H1 (cell line): ENCODE data around the gene SLAMF6. TPM values are rescaled to one million over a fixed set of nuclear protein-coding genes. Genes with fewer than 3 reads are reported as not detected.

ENCODE experiments used
- CTCF ChIA-PET: fragments of 300-600 bp; sonication (Branson Sonifier 250); formaldehyde crosslinking; loops from one replicate; lab custom pipeline; 2021; ENCODE audit not compliant: partially characterized antibody; lab: Charles Lee
- POLR2A ChIA-PET: fragments of 300-600 bp; sonication (Branson Sonifier 250); formaldehyde crosslinking; loops from one replicate; lab custom pipeline; 2021; ENCODE audit warnings: inconsistent platforms; ENCODE audit not compliant: partially characterized antibody; lab: Charles Lee
- DNase-seq, 2 experiments: peaks; one replicate each; pipeline versions ENCODE4 v3.0.0 to v3.0.0-alpha.2; 2010 to 2022; ENCODE audit warnings: low spot score in 2 of 2, low read depth in 1 of 2, mixed read lengths in 1 of 2
- FAIRE-seq: peaks from 2 replicates; lab custom pipeline; 2011; peaks lifted over from hg19 to GRCh38; lab: Jason Lieb, UNC
- H2AFZ ChIP-seq: 2 replicates; pipeline ENCODE4 v1.8.1; 2012; ENCODE audit warnings: low read length, inconsistent platforms
- H2AK5ac ChIP-seq: 2 replicates; pipeline ENCODE4 v1.6.1; 2013; ENCODE audit warnings: low read depth, low read length
- H2BK120ac ChIP-seq: replicated peaks from 2 replicates; pipeline ENCODE3; 2013; ENCODE audit warnings: low read depth, low read length, inconsistent platforms
- H2BK12ac ChIP-seq: 2 replicates; pipeline ENCODE4 v1.6.1; 2013; ENCODE audit warnings: low read depth, low read length
- H2BK15ac ChIP-seq: 2 replicates; pipeline ENCODE4 v1.6.1; 2013; ENCODE audit warnings: low read length
- H2BK20ac ChIP-seq: 2 replicates; pipeline ENCODE4 v1.6.1; 2013; ENCODE audit warnings: low read length
- H2BK5ac ChIP-seq: 2 replicates; pipeline ENCODE4 v1.6.1; 2013; ENCODE audit warnings: low read depth, low read length
- H3K14ac ChIP-seq: 2 replicates; pipeline ENCODE4 v1.6.1; 2013; ENCODE audit warnings: inconsistent platforms; ENCODE audit not compliant: insufficient read length
- H3K18ac ChIP-seq: 2 replicates; pipeline ENCODE4 v1.6.1; 2013; ENCODE audit warnings: low read length; ENCODE audit errors: extremely low read depth
- H3K23ac ChIP-seq: 2 replicates; pipeline ENCODE4 v1.6.1; 2013; ENCODE audit warnings: inconsistent platforms; ENCODE audit not compliant: insufficient read length
- H3K23me2 ChIP-seq: 2 replicates; pipeline ENCODE4 v1.6.1; 2013; ENCODE audit warnings: low read depth, low read length
- H3K27ac ChIP-seq: 2 replicates; pipeline ENCODE4 v1.6.1; 2011; ENCODE audit warnings: low read depth, low read length, inconsistent platforms
- H3K27me3 ChIP-seq, 4 experiments: replicated peaks in 1 of 4; 1 replicate in 1 of 4; 2 replicates in 3 of 4; pipeline versions ENCODE4 v1.6.1 to v1.8.1; 2011 to 2013; ENCODE audit warnings: low read length in 3 of 4, mild to moderate bottlenecking in 3 of 4, inconsistent platforms in 2 of 4, mixed read lengths in 2 of 4, moderate library complexity in 1 of 4; ENCODE audit not compliant: control insufficient read depth in 3 of 4, insufficient read depth in 3 of 4; ENCODE audit errors: extremely low read depth in 1 of 4
- H3K36me3 ChIP-seq, 4 experiments: 2 replicates each; pipeline versions ENCODE4 v1.6.1 to v1.8.1; 2011 to 2013; ENCODE audit warnings: mild to moderate bottlenecking in 4 of 4, low read length in 3 of 4, moderate library complexity in 2 of 4, control low read depth in 1 of 4, inconsistent platforms in 1 of 4; ENCODE audit not compliant: insufficient read depth in 4 of 4, control insufficient read depth in 2 of 4
- H3K4ac ChIP-seq: replicated peaks from 2 replicates; pipeline ENCODE3; 2013; ENCODE audit warnings: low read length, low read depth, mixed read lengths, inconsistent platforms; ENCODE audit not compliant: insufficient read length
- H3K4me1 ChIP-seq, 4 experiments: replicated peaks in 1 of 4; 1 replicate in 1 of 4; 2 replicates in 3 of 4; pipeline versions ENCODE4 v1.6.1 to v1.8.1; 2011 to 2013; ENCODE audit warnings: low read length in 3 of 4, inconsistent platforms in 2 of 4, mixed read lengths in 1 of 4; ENCODE audit not compliant: insufficient read depth in 4 of 4, control insufficient read depth in 3 of 4
- H3K4me2 ChIP-seq, 2 experiments: 2 replicates each; pipeline versions ENCODE4 v1.6.1 to v1.8.1; 2011 to 2013; ENCODE audit warnings: low read depth in 2 of 2, low read length in 2 of 2, control low read depth in 1 of 2, inconsistent platforms in 1 of 2, mild to moderate bottlenecking in 1 of 2; ENCODE audit not compliant: insufficient read depth in 1 of 2
- H3K4me3 ChIP-seq, 4 experiments: fragments of 200-600, 300-600 bp in 1 of 4; sonication (generic), shearing (Covaris generic), sonication (Bioruptor Twin) in 1 of 4; 2 replicates each; pipeline versions ENCODE4 v1.5.1 to v1.8.1; 2011 to 2016; ENCODE audit warnings: low read length in 4 of 4, low read depth in 3 of 4, control low read depth in 2 of 4, inconsistent platforms in 2 of 4, mild to moderate bottlenecking in 2 of 4, mixed read lengths in 1 of 4, moderate library complexity in 1 of 4; ENCODE audit not compliant: insufficient read depth in 2 of 4; ENCODE audit errors: extremely low read depth in 1 of 4
- H3K56ac ChIP-seq: replicated peaks from 2 replicates; pipeline ENCODE3; 2013; ENCODE audit warnings: low read depth, mild to moderate bottlenecking, mixed read lengths, low read length, inconsistent platforms; ENCODE audit not compliant: insufficient read length
- H3K79me1 ChIP-seq: 2 replicates; pipeline ENCODE4 v1.6.1; 2013; ENCODE audit warnings: low read depth, low read length, control low read depth
- H3K79me2 ChIP-seq, 2 experiments: 2 replicates each; pipeline versions ENCODE4 v1.6.1 to v1.8.1; 2012 to 2013; ENCODE audit warnings: low read length in 2 of 2, mild to moderate bottlenecking in 2 of 2, inconsistent platforms in 1 of 2; ENCODE audit not compliant: insufficient read depth in 2 of 2, control insufficient read depth in 1 of 2
- H3K9ac ChIP-seq, 4 experiments: replicated peaks in 1 of 4; 1 replicate in 1 of 4; 2 replicates in 3 of 4; pipeline versions ENCODE4 v1.6.1 to v1.8.1; 2011 to 2013; ENCODE audit warnings: low read depth in 3 of 4, low read length in 3 of 4, control low read depth in 2 of 4, mild to moderate bottlenecking in 2 of 4, moderate library complexity in 2 of 4, inconsistent platforms in 1 of 4; ENCODE audit errors: extremely low read depth in 1 of 4
- H3K9me3 ChIP-seq, 2 experiments: 2 replicates each; pipeline versions ENCODE4 v1.6.1 to v1.8.1; 2012 to 2013; ENCODE audit warnings: mild to moderate bottlenecking in 2 of 2, moderate library complexity in 2 of 2, control low read depth in 1 of 2, inconsistent platforms in 1 of 2, low read depth in 1 of 2, low read length in 1 of 2, mixed read lengths in 1 of 2; ENCODE audit not compliant: insufficient read depth in 2 of 2
- H4K20me1 ChIP-seq, 2 experiments: replicated peaks in 1 of 2; 2 replicates each; pipeline versions ENCODE3 to v1.8.1; 2011 to 2013; ENCODE audit warnings: inconsistent platforms in 2 of 2, low read length in 2 of 2, mild to moderate bottlenecking in 1 of 2; ENCODE audit not compliant: insufficient read depth in 2 of 2, control insufficient read depth in 1 of 2
- H4K5ac ChIP-seq: 2 replicates; pipeline ENCODE4 v1.6.1; 2013; ENCODE audit warnings: low read length, low read depth, mixed read lengths, inconsistent platforms; ENCODE audit not compliant: insufficient read length
- H4K8ac ChIP-seq: 2 replicates; pipeline ENCODE4 v1.8.0; 2013; ENCODE audit warnings: mild to moderate bottlenecking, moderate library complexity, low read length, inconsistent platforms; ENCODE audit not compliant: insufficient read depth; ENCODE audit errors: extremely low read depth
- H4K91ac ChIP-seq: replicated peaks from 2 replicates; pipeline ENCODE3; 2013; ENCODE audit warnings: low read length, mixed read lengths, inconsistent platforms; ENCODE audit not compliant: insufficient read length
- WGBS, 2 experiments: shearing (Covaris generic) in 1 of 2; methylation state at CpG; one replicate each; pipeline versions ENCODE4 v1.1.6 to v1.1.7; 2013 to 2015; ENCODE audit warnings: low lambda C conversion rate in 2 of 2, mixed read lengths in 2 of 2, inconsistent platforms in 1 of 2, low coverage in 1 of 2, missing lambda C conversion rate in 1 of 2; ENCODE audit not compliant: insufficient replicate concordance in 2 of 2, insufficient coverage in 1 of 2, insufficient read length in 1 of 2; ENCODE audit errors: extremely low coverage in 1 of 2, missing lambda C conversion rate in 1 of 2; 5-methylcytosine and 5-hydroxymethylcytosine counted together
- polyA plus RNA-seq, 7 experiments: library from polyadenylated mRNA; depleted of rRNA in 3 of 7; stranded (reverse) in 5 of 7; unstranded in 2 of 7; fragments of >200 nt in 5 of 7; fragments of 200-250 nt in 2 of 7; gene quantifications; 1 replicate in 5 of 7; 2 replicates in 1 of 7; 4 replicates in 1 of 7; pipeline versions ENCODE4 v1.2.1 to v1.2.3, GENCODE V29; 2011 to 2013; ENCODE audit warnings: missing spikeins in 2 of 7, mixed read lengths in 2 of 7
- total RNA-seq: library from RNA; stranded (reverse); fragmentation: NEBNext Ultra II Directional; extraction: Animal tissue kit (Norgen Biotek cat#: 25700); gene quantifications from 2 replicates; pipeline ENCODE4 v1.2.1, GENCODE V29; 2021

SLAMF6 gene
- total and polyA plus RNA-seq, 2 of the 8 experiments (the other 6 are each of a cell fraction or from before 2014, with no cell fraction given) = not detected

DNA sequence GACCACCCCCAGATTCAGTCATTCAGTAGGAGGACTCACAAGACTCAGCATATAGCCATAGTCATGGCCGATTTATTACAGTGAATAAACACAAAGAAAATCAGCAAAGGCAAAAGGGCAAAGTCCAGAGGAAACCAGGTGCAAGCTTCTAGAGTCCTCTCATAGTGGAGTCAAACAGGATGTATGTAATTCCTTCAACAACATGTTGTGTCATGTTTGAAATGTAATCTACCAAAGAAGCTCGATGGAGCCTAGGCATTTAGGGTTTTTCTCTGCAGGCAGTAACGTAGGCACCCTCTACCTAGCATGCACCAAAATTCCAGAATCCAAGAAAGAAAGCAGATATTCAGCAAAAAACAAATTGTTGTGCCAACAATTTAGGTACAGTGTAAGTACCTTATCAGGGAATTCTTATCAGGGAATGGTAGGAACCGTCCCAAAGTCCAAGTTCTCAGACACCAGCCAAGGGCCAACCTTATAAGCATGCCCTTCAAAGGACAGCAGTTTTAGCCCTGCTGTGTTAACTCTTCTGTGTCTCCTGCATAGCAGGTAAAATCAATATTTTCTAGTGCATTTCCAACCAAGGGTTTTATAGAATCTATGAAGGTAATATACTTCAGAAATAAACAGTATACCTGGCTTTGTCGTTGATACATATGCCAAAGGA is 16.1 kb upstream of the SLAMF6 start:
- Histone ChIP-seq H3K4me2 (no peak overlapping the region), H3K27ac (no peak overlapping the region), H2AFZ (no peak overlapping the region), H3K9ac (no peak overlapping the region), H3K36me3 (no peaks in the 10 kb centered on the region), H3K23ac (no peak overlapping the region), H3K4me3 (no peak overlapping the region), H2BK15ac (no peak overlapping the region), H4K8ac (no peak overlapping the region), H3K23me2 (no peaks in the 10 kb centered on the region), H3K27me3 (no peaks in the 10 kb centered on the region), H2BK120ac (no peak overlapping the region), H3K79me1 (no peaks in the 10 kb centered on the region), H2BK20ac (no peak overlapping the region), H3K4me1 (no peaks in the 10 kb centered on the region), H2BK5ac (no peak overlapping the region), H4K5ac (no peak overlapping the region), H3K18ac (no peak overlapping the region), H3K4ac (no peak overlapping the region), H3K9me3 (0 out of 4 replicates have a peak, but pooled peaks cover 0 to 1% of the 10 kb centered on the region in 2 experiments), H4K91ac (no peak overlapping the region), H4K20me1 (no peaks in the 10 kb centered on the region), H3K14ac (no peak overlapping the region), H3K79me2 (no peaks in the 10 kb centered on the region), H3K56ac (peak overlapping the region; percentile 39), H2BK12ac (no peak overlapping the region), H2AK5ac (no peak overlapping the region)
- CTCF ChIA-PET = interaction anchor here (0.7 to 1.3 kb wide), 3 partner anchors 11 to 69 kb away, joined by 3 to 5 read pairs (median 3); no protein-coding TSS in a partner anchor
- DNase-seq (no peak), FAIRE-seq (no peak)
- 89% methylated on average over 5 of the region's 5 CpGs; no CpG with 5 or more reads in 1 of the 2 experiments for WGBS, 2 experiments
- POLR2A ChIA-PET = no interaction called here
